Measurements from ENCODE around the gene TCF7L2.

Gene TCF7L2

GRCh38 chr10:113004069-113004618 lies 54.1 kb downstream of the TCF7L2 start:
- Histone ChIP-seq H3K9ac (ENCODE audit: low read depth in 1 of 2, low read length in 2 of 2) (no peak overlapping the region), H3K4me3 (ENCODE audit: low read depth in 1 of 2, low read length in 2 of 2) (no peak overlapping the region), H3K9me3 (ENCODE audit: control insufficient read depth in 1 of 2, low read length in 2 of 2) (no peaks in the 10 kb centered on the region), H3K4me1 (ENCODE audit: control insufficient read depth in 1 of 2, insufficient read depth in 2 of 2, low read length in 2 of 2) (peaks cover 29 to 33% of the 10 kb centered on the region in 2 donors), H3K36me3 (ENCODE audit: control insufficient read depth in 1 of 2, insufficient read depth in 2 of 2, low read length in 2 of 2) (peaks cover 2 to 9% of the 10 kb centered on the region in 2 donors), H3K27me3 (ENCODE audit: control insufficient read depth in 1 of 2, insufficient read depth in 2 of 2, low read length in 2 of 2) (no peaks in the 10 kb centered on the region), H3K27ac (ENCODE audit: low read depth, low read length) (no peak overlapping the region)

- no peak overlapping the region for H3K27ac ChIP-seq (ENCODE audit: low read depth, low read length)
- H3K36me3 ChIP-seq (ENCODE audit: control insufficient read depth in 1 of 2, insufficient read depth in 2 of 2, low read length in 2 of 2), result peaks cover 2 to 17% of the 10 kb centered on the region in 2 donors
- H3K4me1 ChIP-seq (ENCODE audit: control insufficient read depth in 1 of 2, insufficient read depth in 2 of 2, low read length in 2 of 2), result peaks cover 29 to 30% of the 10 kb centered on the region in 2 donors
- H3K27me3 ChIP-seq (ENCODE audit: control insufficient read depth in 1 of 2, insufficient read depth in 2 of 2, low read length in 2 of 2), result no peaks in the 10 kb centered on the region
- no peak overlapping the region for H3K4me3 ChIP-seq (ENCODE audit: low read depth in 1 of 2, low read length in 2 of 2)
- no peak overlapping the region for H3K9ac ChIP-seq (ENCODE audit: low read depth in 1 of 2, low read length in 2 of 2)
- H3K9me3 ChIP-seq (ENCODE audit: control insufficient read depth in 1 of 2, low read length in 2 of 2), result no peaks in the 10 kb centered on the region
Measured at GRCh38 chr10:113005380-113005779, 55.3 kb downstream of the TCF7L2 start.

- Histone ChIP-seq H3K9me3 (ENCODE audit: control insufficient read depth in 1 of 2, low read length in 2 of 2) (no peaks in the 10 kb centered on the region), H3K9ac (ENCODE audit: low read depth in 1 of 2, low read length in 2 of 2) (no peak overlapping the region), H3K27ac (ENCODE audit: low read depth, low read length) (no peak overlapping the region), H3K4me3 (ENCODE audit: low read depth in 1 of 2, low read length in 2 of 2) (no peak overlapping the region), H3K36me3 (ENCODE audit: control insufficient read depth in 1 of 2, insufficient read depth in 2 of 2, low read length in 2 of 2) (peaks cover 2 to 17% of the 10 kb centered on the region in 2 donors), H3K27me3 (ENCODE audit: control insufficient read depth in 1 of 2, insufficient read depth in 2 of 2, low read length in 2 of 2) (no peaks in the 10 kb centered on the region), H3K4me1 (ENCODE audit: control insufficient read depth in 1 of 2, insufficient read depth in 2 of 2, low read length in 2 of 2) (peaks cover 26 to 30% of the 10 kb centered on the region in 2 donors)
Measured at GRCh38 chr10:113006656-113007342, 56.8 kb downstream of the TCF7L2 start.

- Histone ChIP-seq H3K9ac (ENCODE audit: low read depth in 1 of 2, low read length in 2 of 2) (no peak overlapping the region), H3K4me1 (ENCODE audit: control insufficient read depth in 1 of 2, insufficient read depth in 2 of 2, low read length in 2 of 2) (peaks cover 26 to 30% of the 10 kb centered on the region in 2 donors), H3K27ac (ENCODE audit: low read depth, low read length) (no peak overlapping the region), H3K4me3 (ENCODE audit: low read depth in 1 of 2, low read length in 2 of 2) (peak overlapping the region in 1 of 2 donors; percentile 48), H3K9me3 (ENCODE audit: control insufficient read depth in 1 of 2, low read length in 2 of 2) (no peaks in the 10 kb centered on the region), H3K36me3 (ENCODE audit: control insufficient read depth in 1 of 2, insufficient read depth in 2 of 2, low read length in 2 of 2) (peaks cover 2 to 17% of the 10 kb centered on the region in 2 donors), H3K27me3 (ENCODE audit: control insufficient read depth in 1 of 2, insufficient read depth in 2 of 2, low read length in 2 of 2) (no peaks in the 10 kb centered on the region)
Measured at GRCh38 chr10:113007343-113007771, 57.3 kb downstream of the TCF7L2 start.

GRCh38 chr10:113007821-113008220 lies 57.8 kb downstream of the TCF7L2 start:
- H3K9ac ChIP-seq (ENCODE audit: low read depth in 1 of 2, low read length in 2 of 2), result no peak overlapping the region
- no peaks in the 10 kb centered on the region for H3K9me3 ChIP-seq (ENCODE audit: control insufficient read depth in 1 of 2, low read length in 2 of 2)
- peak overlapping the region in 1 of 2 donors; percentile 48 for H3K4me3 ChIP-seq (ENCODE audit: low read depth in 1 of 2, low read length in 2 of 2)
- no peak overlapping the region for H3K27ac ChIP-seq (ENCODE audit: low read depth, low read length)
- peaks cover 26 to 30% of the 10 kb centered on the region in 2 donors for H3K4me1 ChIP-seq (ENCODE audit: control insufficient read depth in 1 of 2, insufficient read depth in 2 of 2, low read length in 2 of 2)
- H3K27me3 ChIP-seq (ENCODE audit: control insufficient read depth in 1 of 2, insufficient read depth in 2 of 2, low read length in 2 of 2), result no peaks in the 10 kb centered on the region
- peaks cover 2 to 17% of the 10 kb centered on the region in 2 donors for H3K36me3 ChIP-seq (ENCODE audit: control insufficient read depth in 1 of 2, insufficient read depth in 2 of 2, low read length in 2 of 2)

- H3K27ac ChIP-seq (ENCODE audit: low read depth, low read length), result no peak overlapping the region
- H3K4me3 ChIP-seq (ENCODE audit: low read depth in 1 of 2, low read length in 2 of 2), result no peak overlapping the region
- no peaks in the 10 kb centered on the region for H3K9me3 ChIP-seq (ENCODE audit: control insufficient read depth in 1 of 2, low read length in 2 of 2)
- no peak overlapping the region for H3K9ac ChIP-seq (ENCODE audit: low read depth in 1 of 2, low read length in 2 of 2)
- peaks cover 9 to 13% of the 10 kb centered on the region in 2 donors for H3K4me1 ChIP-seq (ENCODE audit: control insufficient read depth in 1 of 2, insufficient read depth in 2 of 2, low read length in 2 of 2)
- H3K36me3 ChIP-seq (ENCODE audit: control insufficient read depth in 1 of 2, insufficient read depth in 2 of 2, low read length in 2 of 2), result peaks cover 0 to 13% of the 10 kb centered on the region in 2 donors
- H3K27me3 ChIP-seq (ENCODE audit: control insufficient read depth in 1 of 2, insufficient read depth in 2 of 2, low read length in 2 of 2), result no peaks in the 10 kb centered on the region
Measured at GRCh38 chr10:113011592-113012374, 61.7 kb downstream of the TCF7L2 start.

- Histone ChIP-seq H3K4me3 (ENCODE audit: low read depth in 1 of 2, low read length in 2 of 2) (no peak overlapping the region), H3K4me1 (ENCODE audit: control insufficient read depth in 1 of 2, insufficient read depth in 2 of 2, low read length in 2 of 2) (peaks cover 17 to 22% of the 10 kb centered on the region in 2 donors), H3K36me3 (ENCODE audit: control insufficient read depth in 1 of 2, insufficient read depth in 2 of 2, low read length in 2 of 2) (no peaks in the 10 kb centered on the region), H3K27me3 (ENCODE audit: control insufficient read depth in 1 of 2, insufficient read depth in 2 of 2, low read length in 2 of 2) (no peaks in the 10 kb centered on the region), H3K27ac (ENCODE audit: low read depth, low read length) (no peak overlapping the region), H3K9ac (ENCODE audit: low read depth in 1 of 2, low read length in 2 of 2) (no peak overlapping the region), H3K9me3 (ENCODE audit: control insufficient read depth in 1 of 2, low read length in 2 of 2) (no peaks in the 10 kb centered on the region)
Measured at GRCh38 chr10:113015201-113015600, 65.2 kb downstream of the TCF7L2 start.

- no peak overlapping the region for H3K27ac ChIP-seq (ENCODE audit: low read depth, low read length)
- H3K9me3 ChIP-seq (ENCODE audit: control insufficient read depth in 1 of 2, low read length in 2 of 2), result no peaks in the 10 kb centered on the region
- H3K9ac ChIP-seq (ENCODE audit: low read depth in 1 of 2, low read length in 2 of 2), result no peak overlapping the region
- no peaks in the 10 kb centered on the region for H3K27me3 ChIP-seq (ENCODE audit: control insufficient read depth in 1 of 2, insufficient read depth in 2 of 2, low read length in 2 of 2)
- peaks cover 36 to 43% of the 10 kb centered on the region in 2 donors for H3K4me1 ChIP-seq (ENCODE audit: control insufficient read depth in 1 of 2, insufficient read depth in 2 of 2, low read length in 2 of 2)
- no peak overlapping the region for H3K4me3 ChIP-seq (ENCODE audit: low read depth in 1 of 2, low read length in 2 of 2)
- H3K36me3 ChIP-seq (ENCODE audit: control insufficient read depth in 1 of 2, insufficient read depth in 2 of 2, low read length in 2 of 2), result no peaks in the 10 kb centered on the region
Measured at GRCh38 chr10:113017376-113017775, 67.3 kb downstream of the TCF7L2 start.

- Histone ChIP-seq H3K9ac (ENCODE audit: low read depth in 1 of 2, low read length in 2 of 2) (no peak overlapping the region), H3K4me1 (ENCODE audit: control insufficient read depth in 1 of 2, insufficient read depth in 2 of 2, low read length in 2 of 2) (peaks cover 41 to 43% of the 10 kb centered on the region in 2 donors), H3K4me3 (ENCODE audit: low read depth in 1 of 2, low read length in 2 of 2) (no peak overlapping the region), H3K9me3 (ENCODE audit: control insufficient read depth in 1 of 2, low read length in 2 of 2) (no peaks in the 10 kb centered on the region), H3K36me3 (ENCODE audit: control insufficient read depth in 1 of 2, insufficient read depth in 2 of 2, low read length in 2 of 2) (peaks cover 0 to 2% of the 10 kb centered on the region in 2 donors), H3K27ac (ENCODE audit: low read depth, low read length) (no peak overlapping the region), H3K27me3 (ENCODE audit: control insufficient read depth in 1 of 2, insufficient read depth in 2 of 2, low read length in 2 of 2) (no peaks in the 10 kb centered on the region)
Measured at GRCh38 chr10:113018034-113018433, 68.0 kb downstream of the TCF7L2 start.

- no peak overlapping the region for H3K9ac ChIP-seq (ENCODE audit: low read depth in 1 of 2, low read length in 2 of 2)
- no peaks in the 10 kb centered on the region for H3K27me3 ChIP-seq (ENCODE audit: control insufficient read depth in 1 of 2, insufficient read depth in 2 of 2, low read length in 2 of 2)
- peaks cover 41 to 43% of the 10 kb centered on the region in 2 donors for H3K4me1 ChIP-seq (ENCODE audit: control insufficient read depth in 1 of 2, insufficient read depth in 2 of 2, low read length in 2 of 2)
- H3K4me3 ChIP-seq (ENCODE audit: low read depth in 1 of 2, low read length in 2 of 2), result no peak overlapping the region
- H3K27ac ChIP-seq (ENCODE audit: low read depth, low read length), result no peak overlapping the region
- H3K9me3 ChIP-seq (ENCODE audit: control insufficient read depth in 1 of 2, low read length in 2 of 2), result no peaks in the 10 kb centered on the region
- H3K36me3 ChIP-seq (ENCODE audit: control insufficient read depth in 1 of 2, insufficient read depth in 2 of 2, low read length in 2 of 2), result peaks cover 0 to 3% of the 10 kb centered on the region in 2 donors
Measured at GRCh38 chr10:113019096-113019495, 69.0 kb downstream of the TCF7L2 start.
